G401 (cell line): ENCODE measurements around the gene CPSF4. TPM values are rescaled to one million over a fixed set of nuclear protein-coding genes. Genes with fewer than 3 reads are reported as not detected.
A peak's percentile ranks its signal among the peaks of the same experiment; 100 is the strongest.
"Not testable (repeated sequence)": the region's sequence is repeated elsewhere in the genome, so short reads cannot be mapped to it uniquely, and the experiment has no call there.

Experiments used
- DNase-seq: peaks from one replicate; pipeline ENCODE4 v3.0.0-alpha.2; 2015; ENCODE audit warnings: low spot score
- in situ Hi-C: cut with HindIII; loops from 2 replicates; pipeline ENCODE4 v1.10.0; 2016; ENCODE audit warnings: low sequenced_read_pairs, mixed read lengths
- total RNA-seq: library from RNA; depleted of rRNA; stranded (reverse); fragments of >200 nt; shearing (Covaris generic); gene quantifications from 2 replicates; pipeline ENCODE4 v1.2.3, GENCODE V29; 2014

CPSF4 gene
- total RNA-seq, 1 experiment from 2014 or later = 57.0 TPM

- no peak for DNase-seq
- in situ Hi-C loops = no loop called here
Measured at GRCh38 chr7:99406557-99406956, 32.2 kb upstream of the CPSF4 start.

- in situ Hi-C loops = no loop called here
- DNase-seq = peak; percentile 16
Measured at GRCh38 chr7:99407872-99408378, 30.8 kb upstream of the CPSF4 start.

GRCh38 chr7:99408379-99409191 lies 30.2 kb upstream of the CPSF4 start, which contains the start of the genes BUD31 and PDAP1:
Gene BUD31 (plus strand): TSS chr7:99408969. CDS start chr7:99411093, 2,124 bp downstream.
Gene PDAP1 (minus strand): TSS chr7:99408597. CDS start chr7:99408548, 49 bp downstream.
- DNase-seq = peak; percentile 95
- in situ Hi-C loops = no loop called here

GRCh38 chr7:99409192-99409572 lies 29.6 kb upstream of the CPSF4 start:
- no peak for DNase-seq
- in situ Hi-C loops = no loop called here

DNA sequence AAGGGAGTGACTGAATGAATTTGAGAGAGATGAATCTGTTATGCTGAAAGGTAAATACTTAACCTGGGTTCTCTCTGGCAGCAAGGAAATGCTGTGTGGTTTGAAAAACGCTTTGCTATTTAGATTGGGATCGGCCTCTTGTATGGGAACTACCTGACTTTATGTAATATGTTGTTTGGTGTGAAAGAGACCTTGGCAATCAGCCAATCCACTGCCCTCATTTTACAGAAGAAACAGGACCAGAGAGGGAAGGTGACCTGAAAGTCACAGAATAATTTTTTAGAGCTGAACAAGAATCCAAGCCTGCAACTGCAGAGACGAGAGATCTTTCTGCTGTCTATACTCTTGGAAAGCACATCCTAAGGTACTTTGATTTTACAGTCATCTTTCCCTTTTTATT lies 28.9 kb upstream of the CPSF4 start:
- in situ Hi-C loops = no loop called here
- DNase-seq = no peak

- in situ Hi-C loops = no loop called here
- no peak for DNase-seq
Measured at GRCh38 chr7:99410635-99411034, 28.1 kb upstream of the CPSF4 start.

DNA sequence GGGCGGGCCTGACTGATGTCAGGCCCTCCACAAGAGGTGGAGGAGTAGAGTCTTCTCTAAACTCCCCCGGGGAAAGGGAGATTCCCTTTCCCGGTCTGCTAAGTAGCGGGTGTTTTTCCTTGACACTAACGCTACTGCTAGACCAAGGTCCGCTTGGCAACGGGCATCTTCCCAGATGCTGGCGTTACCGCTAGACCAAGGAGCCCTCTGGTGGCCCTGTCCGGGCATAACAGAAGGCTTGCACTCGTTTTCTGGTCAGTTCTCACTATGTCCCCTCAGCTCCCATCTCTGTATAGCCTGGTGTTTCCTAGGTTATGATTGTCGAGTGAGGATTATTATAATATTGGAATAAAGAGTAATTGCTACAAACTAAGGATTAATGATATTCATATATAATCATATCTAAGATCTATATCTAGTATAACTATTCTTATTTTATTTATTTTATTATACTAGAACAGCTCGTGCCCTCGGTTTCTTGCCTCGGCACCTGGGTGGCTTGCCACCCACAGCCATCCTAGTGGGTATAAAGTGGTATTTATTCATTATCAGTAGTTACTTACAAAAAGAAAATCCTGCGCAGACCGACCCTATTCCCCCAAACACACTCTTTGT lies 23.1 kb upstream of the CPSF4 start:
- peak; percentile 66 for DNase-seq
- in situ Hi-C loops = not testable (repeated sequence)

- no peak for DNase-seq
- in situ Hi-C loops = no loop called here
Measured at GRCh38 chr7:99418260-99418659, 20.5 kb upstream of the CPSF4 start.

GRCh38 chr7:99419323-99420021 lies 19.3 kb upstream of the CPSF4 start:
- no peak for DNase-seq
- in situ Hi-C loops = no loop called here

- in situ Hi-C loops = no loop called here
- DNase-seq = no peak
Measured at GRCh38 chr7:99420213-99420612, 18.5 kb upstream of the CPSF4 start.

GRCh38 chr7:99420986-99421385 lies 17.8 kb upstream of the CPSF4 start:
- in situ Hi-C loops = no loop called here

GRCh38 chr7:99422186-99422585 lies 16.6 kb upstream of the CPSF4 start:
- no peak for DNase-seq
- in situ Hi-C loops = no loop called here

More at GRCh38 chr7:99420986-99421385, 17.8 kb upstream of the CPSF4 start:
- DNase-seq = no peak

DNA sequence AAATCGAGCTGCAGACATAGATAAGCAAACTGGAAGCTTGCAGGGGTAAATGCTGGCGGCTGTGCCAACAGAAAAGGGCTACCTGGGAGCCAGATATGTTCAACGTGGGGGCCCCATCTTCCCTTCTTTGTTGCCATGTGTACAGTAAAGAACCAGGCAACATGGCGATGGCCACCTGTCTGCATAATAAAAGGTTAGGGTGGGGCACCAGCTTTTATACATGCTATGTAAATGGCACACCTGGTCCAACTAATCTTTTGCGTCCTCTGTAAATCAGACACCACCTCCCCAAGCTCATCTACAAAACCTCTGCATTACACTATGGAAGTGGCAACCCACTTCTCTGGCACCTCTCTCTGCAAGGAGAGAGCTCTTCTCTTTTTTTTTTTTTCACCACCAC lies 16.1 kb upstream of the CPSF4 start:
- in situ Hi-C loops = no loop called here

DNA sequence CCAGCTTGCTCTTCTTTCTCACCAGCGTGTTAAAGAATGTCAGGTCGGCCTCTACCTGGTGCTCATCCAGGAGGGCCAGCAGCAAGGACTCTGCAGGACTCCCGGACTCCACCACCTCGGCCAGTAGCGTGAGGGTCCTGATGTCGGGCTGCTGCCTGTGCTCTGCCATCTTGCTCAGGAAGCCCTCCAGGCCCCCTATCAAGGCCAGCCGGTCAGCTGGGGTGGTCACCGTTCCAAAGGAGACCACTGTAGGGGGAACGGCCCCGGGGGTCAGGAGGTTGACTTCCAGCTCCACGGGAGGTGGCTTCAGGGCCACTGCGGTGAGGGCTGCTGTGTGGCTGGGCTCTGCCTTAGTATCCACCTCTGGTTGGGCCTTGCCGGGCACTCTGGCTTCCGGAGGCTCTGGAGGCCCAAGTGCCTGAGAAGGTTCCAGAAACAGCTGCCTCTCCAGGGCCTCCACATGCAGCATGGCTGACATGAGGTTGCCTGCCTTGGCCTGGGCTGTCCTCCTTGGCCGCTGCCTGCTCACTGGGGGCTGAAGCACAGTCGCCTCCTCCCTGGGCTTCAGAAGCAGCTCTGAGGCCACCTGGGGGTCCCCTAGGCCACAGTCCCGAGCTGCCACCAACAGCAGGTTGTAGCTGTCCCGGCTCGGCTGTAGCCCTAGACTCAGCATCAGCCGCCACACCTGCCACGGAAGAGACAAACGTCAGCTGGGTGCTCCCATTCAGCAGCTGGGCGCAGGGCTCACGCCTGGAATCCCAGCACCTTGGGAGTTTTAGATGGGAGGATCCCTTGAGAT lies 13.6 kb upstream of the CPSF4 start:
- in situ Hi-C loops = no loop called here
- no peak for DNase-seq

More for the DNA sequence above, 16.1 kb upstream of the CPSF4 start:
- no peak for DNase-seq

DNA sequence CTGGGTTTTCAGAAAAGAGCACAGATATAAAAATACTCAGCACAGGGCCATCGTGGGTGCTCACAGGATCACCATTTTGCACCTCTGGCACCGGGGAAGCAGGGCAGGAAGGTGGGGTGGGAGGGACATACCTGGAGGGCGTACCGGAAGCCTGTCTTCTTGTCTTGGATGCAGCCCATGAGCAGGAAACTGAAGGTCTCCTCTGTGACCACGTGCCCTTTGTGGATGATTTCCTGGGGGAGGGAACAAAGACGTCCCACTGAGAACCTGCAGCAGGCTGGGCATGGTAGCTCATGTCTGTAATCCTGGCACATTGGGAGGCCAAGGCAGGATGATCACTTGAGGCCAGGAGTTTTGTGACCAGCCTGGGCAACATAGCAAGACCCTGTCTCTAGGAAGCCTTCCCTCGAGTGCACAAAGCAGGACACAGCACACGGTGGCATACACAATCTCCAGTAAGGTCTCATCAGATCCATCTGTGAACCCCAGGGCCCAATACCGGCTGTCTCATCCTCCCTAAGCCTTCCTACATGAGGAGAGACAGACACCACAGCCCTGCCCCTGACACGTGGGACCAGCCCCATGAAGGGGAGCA lies 9.7 kb upstream of the CPSF4 start:
- no peak for DNase-seq
- in situ Hi-C loops = no loop called here

- no peak for DNase-seq
- in situ Hi-C loops = no loop called here
Measured at GRCh38 chr7:99429756-99430155, 9.0 kb upstream of the CPSF4 start.

- in situ Hi-C loops, DNase-seq: not testable (repeated sequence)
Measured at GRCh38 chr7:99431756-99432540, 6.8 kb upstream of the CPSF4 start.

DNA sequence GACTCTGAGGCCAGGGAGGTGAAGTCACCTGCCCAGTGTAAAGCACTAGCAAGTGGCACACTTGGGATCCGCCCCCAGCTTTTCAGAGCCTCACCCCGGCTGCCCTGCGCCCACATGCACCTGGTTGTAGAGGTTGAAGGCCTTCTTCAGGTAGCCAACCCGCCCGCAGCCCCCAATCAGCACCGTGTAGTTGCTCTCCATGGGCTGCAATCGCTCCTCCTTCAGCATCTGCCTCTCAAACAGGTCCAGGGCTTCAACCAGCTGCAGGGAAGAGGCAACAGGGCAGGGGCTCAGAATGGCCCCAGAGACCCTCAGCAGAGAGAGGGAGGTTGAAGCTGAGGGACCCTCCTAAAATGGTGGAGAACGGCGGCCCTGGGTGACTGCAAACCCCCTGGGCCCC lies 5.6 kb upstream of the CPSF4 start:
- in situ Hi-C loops = no loop called here
- no peak for DNase-seq
